GM12875 (cell line): ENCODE measurements around the gene KCNK6.
A peak's percentile ranks its signal among the peaks of the same experiment; 100 is the strongest.

Experiments used
- H3K4me3 ChIP-seq: one replicate; pipeline ENCODE4 v1.5.1; 2011; ENCODE audit warnings: low read depth, low read length, control low read depth
- CTCF ChIP-seq: IDR thresholded peaks from 2 replicates; pipeline ENCODE4 v1.5.1; 2011; ENCODE audit warnings: low read depth, mild to moderate bottlenecking, control low read depth, inconsistent platforms, low read length, moderate library complexity, borderline replicate concordance; ENCODE audit not compliant: insufficient read depth

KCNK6 gene

DNA sequence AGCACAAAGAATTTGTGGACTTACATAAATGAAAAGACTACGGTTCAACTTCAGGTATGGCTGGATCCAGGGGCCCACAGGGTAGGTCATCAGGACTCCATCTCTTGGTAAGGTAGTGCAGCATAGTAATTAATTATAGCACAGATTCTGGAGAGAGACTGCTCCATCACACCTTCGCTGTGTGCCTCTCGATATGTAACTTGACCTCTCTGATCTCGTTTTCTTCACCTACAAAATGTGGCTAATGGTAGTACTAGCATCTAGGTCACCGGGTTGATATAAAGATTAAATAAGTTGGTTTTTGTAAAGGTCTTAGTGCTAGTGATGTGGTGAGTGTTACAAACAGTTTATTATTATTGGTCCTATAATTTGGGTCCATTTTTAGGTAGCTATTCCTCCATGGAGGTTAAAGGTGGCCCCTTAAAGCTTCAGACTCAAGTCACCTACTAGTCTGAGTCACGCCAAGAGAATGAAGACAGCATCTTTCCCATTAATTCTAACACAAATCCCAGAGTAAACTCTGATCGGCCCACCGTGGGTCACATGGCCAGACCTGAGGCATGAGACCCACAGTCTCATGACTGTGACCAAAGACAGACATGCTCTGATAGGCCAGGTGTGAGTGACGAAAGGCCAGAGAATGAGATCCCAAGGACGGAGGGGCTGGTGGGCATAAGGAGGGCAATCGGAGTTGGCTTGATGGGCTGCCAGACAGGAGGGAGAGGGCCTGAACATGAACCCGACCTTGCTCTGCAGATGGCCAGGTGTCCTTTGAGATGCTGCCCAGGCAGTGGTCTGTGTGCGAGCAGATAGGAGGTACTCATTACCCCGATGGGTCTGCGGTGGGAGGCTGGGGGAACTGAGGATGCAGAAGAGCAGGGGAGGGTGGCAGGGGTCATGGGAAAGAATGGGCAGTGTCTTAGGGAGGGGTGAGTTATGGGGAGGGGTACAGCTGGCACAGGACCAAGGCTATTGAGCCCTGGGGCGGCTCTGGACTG, 36.4 kb downstream of the KCNK6 start:
- H3K4me3 ChIP-seq: no peak overlapping the region
- TF ChIP-seq CTCF: no peak

DNA sequence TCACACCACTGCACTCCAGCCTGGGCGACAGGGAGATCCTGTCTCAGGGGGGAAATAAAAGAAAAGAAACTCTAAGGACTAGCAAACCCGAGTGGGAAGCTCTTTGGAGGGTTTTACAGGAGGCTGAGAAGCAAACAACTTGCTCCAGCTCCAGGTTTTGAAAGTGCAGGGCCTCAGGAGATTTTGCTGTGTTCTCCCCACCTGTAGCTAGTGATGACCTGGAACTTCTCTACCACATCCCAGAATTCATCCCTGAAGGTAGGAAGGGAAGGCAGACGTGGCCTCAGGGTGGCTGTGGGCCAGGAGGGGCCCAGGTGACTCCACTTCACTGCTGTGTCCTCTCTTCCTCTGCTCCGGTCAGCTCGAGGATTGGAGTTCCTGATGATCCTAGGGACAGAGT, 38.4 kb downstream of the KCNK6 start:
- TF ChIP-seq CTCF: no peak

GRCh38 chr19:38359242-38360021, 39.8 kb downstream of the KCNK6 start:
- no peak overlapping the region for H3K4me3 ChIP-seq
- no peak for TF ChIP-seq CTCF

More for the DNA sequence above, 38.4 kb downstream of the KCNK6 start:
- no peak overlapping the region for H3K4me3 ChIP-seq

GRCh38 chr19:38360351-38360750, 40.7 kb downstream of the KCNK6 start:
- no peak overlapping the region for H3K4me3 ChIP-seq
- TF ChIP-seq CTCF: no peak

DNA sequence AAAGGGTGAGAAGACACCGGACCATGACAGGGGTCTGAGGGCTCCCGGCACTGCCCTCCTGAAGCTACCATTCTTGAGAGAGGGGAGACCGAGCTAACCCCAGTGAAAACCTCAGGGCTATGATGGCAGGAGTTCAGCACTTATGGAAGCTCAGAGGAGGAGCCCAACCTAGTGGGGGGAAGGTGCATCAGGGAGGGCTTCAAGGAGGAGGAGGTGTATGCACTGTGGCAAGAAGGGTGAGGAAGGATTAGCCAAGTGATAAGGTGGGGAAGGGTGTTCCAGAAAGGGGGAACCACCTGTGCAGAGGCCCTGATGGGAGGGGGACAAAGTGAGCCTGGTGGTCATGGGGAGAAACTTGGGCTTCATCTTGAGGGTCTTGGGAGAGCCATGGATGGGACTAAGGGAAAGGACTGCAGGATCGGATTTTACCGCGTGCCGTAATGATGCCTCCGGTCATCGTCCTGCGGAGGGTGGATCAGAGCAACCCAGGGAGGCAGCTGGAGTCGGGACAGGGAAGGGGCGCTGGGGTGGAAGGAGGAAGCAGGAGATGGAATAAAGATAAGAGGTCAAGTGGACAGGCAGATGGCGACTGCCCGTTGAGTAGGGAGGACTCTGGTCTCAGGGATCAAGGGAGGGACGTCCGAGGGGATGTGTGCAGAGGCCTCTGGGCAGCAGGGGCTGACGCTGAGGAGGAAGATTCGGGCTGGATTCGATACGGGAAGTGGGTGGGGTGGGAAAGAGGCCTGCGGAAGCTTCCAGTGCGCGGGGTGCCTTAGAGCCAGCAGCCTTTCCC, 41.4 kb downstream of the KCNK6 start:
- TF ChIP-seq CTCF: no peak
- peak overlapping the region; percentile 46 for H3K4me3 ChIP-seq

DNA sequence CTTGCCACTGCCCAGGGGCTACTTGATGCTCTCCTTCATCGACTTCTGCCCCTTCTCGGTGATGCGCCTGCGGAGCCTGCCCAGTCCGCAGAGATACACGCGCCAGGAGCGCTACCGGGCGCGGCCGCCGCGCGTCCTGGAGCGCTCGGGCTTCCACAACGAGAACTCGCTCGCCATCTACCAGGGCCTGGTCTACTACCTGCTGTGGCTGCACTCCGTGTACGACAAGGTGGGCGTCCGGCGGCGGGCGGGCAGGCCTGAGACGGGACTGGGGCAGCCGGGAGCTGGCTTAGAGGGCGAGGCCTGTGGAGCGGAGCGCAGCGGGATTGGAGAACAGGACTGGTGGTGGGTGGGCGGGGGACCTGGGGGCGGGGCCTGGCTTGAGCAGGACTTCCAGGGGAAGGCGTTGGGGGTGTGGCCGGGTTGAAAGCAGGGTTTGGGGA, 42.0 kb downstream of the KCNK6 start:
- peak overlapping the region; percentile 46 for H3K4me3 ChIP-seq

More for the DNA sequence above, 42.0 kb downstream of the KCNK6 start:
- TF ChIP-seq CTCF: peak; percentile 39; the same call in 1 of the 2 replicates
